VCaP (cell line): ENCODE measurements around the gene FRMD4B.

ENCODE experiments used
- H3K27ac ChIP-seq: fragments of 450-650 bp; 2 replicates; pipeline ENCODE4 v1.5.1; 2017
- TF ChIP-seq, protein P1 (sequence below): fragments of 450-650 bp; conservative IDR thresholded peaks from 2 replicates; pipeline ENCODE4 v1.5.1; 2017; ENCODE audit warnings: mild to moderate bottlenecking, moderate library complexity

Gene FRMD4B

DNA sequence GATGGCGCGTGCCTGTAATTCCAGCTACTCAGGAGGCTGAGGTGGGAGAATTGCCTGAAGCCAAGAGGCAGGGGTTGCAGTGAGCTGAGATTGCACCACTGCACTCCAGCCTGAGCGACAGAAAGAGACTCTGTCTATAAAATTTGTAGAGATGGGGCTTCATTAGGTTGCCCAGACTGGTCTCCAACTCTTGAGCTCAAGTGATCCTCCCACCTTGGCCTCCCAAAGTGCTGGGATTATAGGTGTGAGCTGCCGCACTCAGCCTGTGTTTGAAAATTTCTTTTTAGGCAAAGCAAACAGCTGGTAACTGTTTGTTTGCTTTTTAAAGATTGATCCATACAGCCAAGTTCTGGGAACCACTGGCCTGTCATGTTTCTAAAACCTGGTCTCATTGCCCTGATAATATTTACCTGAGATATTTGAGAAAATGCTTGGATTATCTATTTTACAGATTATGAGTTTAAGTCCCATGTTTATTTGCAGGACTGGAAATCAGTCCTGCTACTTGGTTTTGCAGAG, 199.3 kb downstream of the FRMD4B start:
- TF ChIP-seq, protein P1, sequence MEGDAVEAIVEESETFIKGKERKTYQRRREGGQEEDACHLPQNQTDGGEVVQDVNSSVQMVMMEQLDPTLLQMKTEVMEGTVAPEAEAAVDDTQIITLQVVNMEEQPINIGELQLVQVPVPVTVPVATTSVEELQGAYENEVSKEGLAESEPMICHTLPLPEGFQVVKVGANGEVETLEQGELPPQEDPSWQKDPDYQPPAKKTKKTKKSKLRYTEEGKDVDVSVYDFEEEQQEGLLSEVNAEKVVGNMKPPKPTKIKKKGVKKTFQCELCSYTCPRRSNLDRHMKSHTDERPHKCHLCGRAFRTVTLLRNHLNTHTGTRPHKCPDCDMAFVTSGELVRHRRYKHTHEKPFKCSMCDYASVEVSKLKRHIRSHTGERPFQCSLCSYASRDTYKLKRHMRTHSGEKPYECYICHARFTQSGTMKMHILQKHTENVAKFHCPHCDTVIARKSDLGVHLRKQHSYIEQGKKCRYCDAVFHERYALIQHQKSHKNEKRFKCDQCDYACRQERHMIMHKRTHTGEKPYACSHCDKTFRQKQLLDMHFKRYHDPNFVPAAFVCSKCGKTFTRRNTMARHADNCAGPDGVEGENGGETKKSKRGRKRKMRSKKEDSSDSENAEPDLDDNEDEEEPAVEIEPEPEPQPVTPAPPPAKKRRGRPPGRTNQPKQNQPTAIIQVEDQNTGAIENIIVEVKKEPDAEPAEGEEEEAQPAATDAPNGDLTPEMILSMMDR = no peak
- 0 out of 2 replicates have a peak overlapping the region, but pooled peaks have one; percentile 9 for H3K27ac ChIP-seq

- no peak overlapping the region for H3K27ac ChIP-seq
- TF ChIP-seq, protein P1 = no peak
Measured at GRCh38 chr3:69182588-69183316, 203.1 kb downstream of the FRMD4B start.

- H3K27ac ChIP-seq = no peak overlapping the region
- TF ChIP-seq, protein P1 = no peak
Measured at GRCh38 chr3:69181592-69182211, 204.2 kb downstream of the FRMD4B start.

GRCh38 chr3:69180869-69181591, 204.9 kb downstream of the FRMD4B start:
- no peak overlapping the region for H3K27ac ChIP-seq
- TF ChIP-seq, protein P1 = no peak

GRCh38 chr3:69179740-69180372, 206.0 kb downstream of the FRMD4B start:
- TF ChIP-seq, protein P1 = no peak
- peak overlapping the region; percentile 34 for H3K27ac ChIP-seq

GRCh38 chr3:69178838-69179739, 206.8 kb downstream of the FRMD4B start:
- H3K27ac ChIP-seq = peak overlapping the region; percentile 34
- TF ChIP-seq, protein P1 = no peak
